A673 (cell line): Measurements from ENCODE around the gene MSL2.

Experiments used
- EZH2 ChIP-seq: fragments of 200-600 bp; sonication (generic); IDR thresholded peaks from 2 replicates; pipeline ENCODE4 v1.6.1; 2017; ENCODE audit warnings: borderline replicate concordance, low read depth, mild to moderate bottlenecking, mixed read lengths, antibody characterized with exemption, low read length; ENCODE audit not compliant: poor library complexity, severe bottlenecking
- TF ChIP-seq, protein P1 (sequence below): fragments of 300-800, 200-600 bp; sonication (generic); conservative IDR thresholded peaks from 2 replicates; pipeline ENCODE4 v1.5.1; 2017; ENCODE audit warnings: low read depth, mild to moderate bottlenecking, antibody characterized with exemption, low read length, moderate library complexity, mixed read lengths

DNA sequence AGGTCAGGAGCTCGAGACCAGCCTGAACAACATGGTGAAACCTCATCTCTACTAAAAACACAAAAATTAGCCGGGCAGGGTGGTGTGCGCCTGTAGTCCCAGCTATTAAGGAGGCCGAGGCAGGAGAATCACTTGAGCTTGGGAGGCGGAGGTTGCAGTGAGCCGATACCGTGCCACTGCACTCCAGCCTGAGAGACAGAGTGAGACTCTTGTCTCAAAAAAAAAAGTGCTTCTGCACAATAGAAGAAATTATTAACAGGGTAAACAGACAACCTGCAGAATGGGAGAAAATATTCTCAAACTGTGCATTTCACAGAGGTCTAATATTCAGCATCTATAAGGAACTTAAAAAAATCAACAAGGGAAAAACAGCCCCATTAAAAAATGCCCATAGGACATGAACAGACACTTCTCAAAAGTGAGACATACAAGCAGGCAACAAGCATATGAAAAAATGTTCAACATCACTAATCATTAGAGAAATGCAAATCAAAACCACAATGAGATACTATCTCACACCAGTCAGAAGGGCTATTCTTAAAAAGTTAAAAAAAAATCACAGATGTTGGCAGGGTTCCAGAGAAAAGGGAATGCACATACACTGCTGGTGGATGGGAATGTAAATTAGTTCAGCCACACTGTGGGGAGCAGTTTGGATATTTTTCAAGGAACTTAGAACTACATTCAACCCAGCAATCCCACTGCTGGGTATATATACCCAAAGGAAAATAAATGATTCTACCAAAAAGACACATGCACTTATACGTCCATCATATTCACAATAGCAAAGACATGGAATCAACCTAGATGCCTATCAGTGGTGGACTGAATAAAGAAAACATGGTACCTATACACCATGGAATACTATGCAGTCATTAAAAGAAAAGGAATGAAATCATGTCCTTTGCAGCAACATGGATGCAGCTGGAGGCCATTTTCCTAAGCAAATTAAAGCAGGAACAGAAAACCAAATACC lies 75.5 kb downstream of the MSL2 start:
- TF ChIP-seq, protein P1, sequence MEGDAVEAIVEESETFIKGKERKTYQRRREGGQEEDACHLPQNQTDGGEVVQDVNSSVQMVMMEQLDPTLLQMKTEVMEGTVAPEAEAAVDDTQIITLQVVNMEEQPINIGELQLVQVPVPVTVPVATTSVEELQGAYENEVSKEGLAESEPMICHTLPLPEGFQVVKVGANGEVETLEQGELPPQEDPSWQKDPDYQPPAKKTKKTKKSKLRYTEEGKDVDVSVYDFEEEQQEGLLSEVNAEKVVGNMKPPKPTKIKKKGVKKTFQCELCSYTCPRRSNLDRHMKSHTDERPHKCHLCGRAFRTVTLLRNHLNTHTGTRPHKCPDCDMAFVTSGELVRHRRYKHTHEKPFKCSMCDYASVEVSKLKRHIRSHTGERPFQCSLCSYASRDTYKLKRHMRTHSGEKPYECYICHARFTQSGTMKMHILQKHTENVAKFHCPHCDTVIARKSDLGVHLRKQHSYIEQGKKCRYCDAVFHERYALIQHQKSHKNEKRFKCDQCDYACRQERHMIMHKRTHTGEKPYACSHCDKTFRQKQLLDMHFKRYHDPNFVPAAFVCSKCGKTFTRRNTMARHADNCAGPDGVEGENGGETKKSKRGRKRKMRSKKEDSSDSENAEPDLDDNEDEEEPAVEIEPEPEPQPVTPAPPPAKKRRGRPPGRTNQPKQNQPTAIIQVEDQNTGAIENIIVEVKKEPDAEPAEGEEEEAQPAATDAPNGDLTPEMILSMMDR: no peak
- no peak for TF ChIP-seq EZH2
